CD4-positive, alpha-beta T cell treated with Interleukin-4 for 1 hour (primary cell): ENCODE measurements around the gene ERN1.
A peak's percentile ranks its signal among the peaks of the same experiment; 100 is the strongest.

ENCODE experiments used
- DNase-seq, 2 donors: peaks; one replicate each; pipeline ENCODE4 v3.0.0-alpha.2; 2020 to 2022

The ERN1 gene

DNA sequence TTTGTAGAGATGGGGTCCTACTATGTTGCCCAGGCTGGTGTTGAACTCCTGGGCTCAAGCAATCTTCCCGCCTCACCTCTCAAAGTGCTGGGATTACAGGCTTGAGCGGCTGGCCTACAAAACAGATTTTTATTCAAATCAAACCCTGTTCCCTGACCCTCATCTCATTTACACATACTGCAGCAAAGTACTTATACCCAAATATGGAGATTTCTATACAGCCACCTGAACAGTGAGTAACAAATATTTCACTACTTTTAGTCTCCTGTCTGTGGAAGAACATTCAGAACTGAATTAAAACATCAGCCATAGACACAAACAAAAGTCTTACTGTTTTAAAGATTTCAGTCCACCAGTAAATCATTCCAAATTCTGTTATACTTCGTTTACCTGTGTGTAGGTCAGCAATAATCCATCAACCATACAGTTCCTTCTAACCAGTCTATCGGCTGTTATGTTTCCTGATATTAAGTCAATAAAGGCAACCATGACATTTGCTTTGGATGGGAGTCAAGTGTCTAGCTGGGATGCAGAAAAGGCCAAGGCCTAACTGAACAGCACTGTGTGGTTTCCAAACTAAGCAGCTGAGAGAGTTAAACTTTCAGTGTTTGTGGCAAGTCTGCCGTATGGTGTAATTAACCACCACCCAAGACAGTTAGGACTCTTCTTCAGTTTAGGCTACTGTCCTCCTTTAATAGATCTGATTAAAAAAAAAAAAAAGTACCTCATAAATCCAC lies 22.3 kb downstream of the ERN1 start:
- no peak for DNase-seq

DNA sequence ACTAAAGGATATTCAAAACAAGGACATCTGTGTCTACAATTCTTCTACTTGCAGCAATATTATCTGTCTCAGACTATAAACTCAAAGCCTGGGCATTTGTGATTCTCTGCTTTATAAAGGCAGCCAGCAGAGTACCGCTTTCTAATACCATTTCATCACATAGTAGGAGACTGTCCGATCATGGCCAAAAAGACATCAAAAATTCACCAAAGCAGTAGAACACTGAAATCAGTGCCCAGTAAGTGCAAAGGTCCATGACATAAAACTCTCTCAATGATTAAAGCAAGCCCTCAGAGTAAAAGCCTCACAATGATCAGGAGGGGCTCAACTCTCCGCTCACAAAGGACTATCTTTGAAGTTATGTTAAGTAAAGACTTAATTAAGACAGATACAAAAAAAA lies 23.0 kb downstream of the ERN1 start:
- no peak for DNase-seq

DNA sequence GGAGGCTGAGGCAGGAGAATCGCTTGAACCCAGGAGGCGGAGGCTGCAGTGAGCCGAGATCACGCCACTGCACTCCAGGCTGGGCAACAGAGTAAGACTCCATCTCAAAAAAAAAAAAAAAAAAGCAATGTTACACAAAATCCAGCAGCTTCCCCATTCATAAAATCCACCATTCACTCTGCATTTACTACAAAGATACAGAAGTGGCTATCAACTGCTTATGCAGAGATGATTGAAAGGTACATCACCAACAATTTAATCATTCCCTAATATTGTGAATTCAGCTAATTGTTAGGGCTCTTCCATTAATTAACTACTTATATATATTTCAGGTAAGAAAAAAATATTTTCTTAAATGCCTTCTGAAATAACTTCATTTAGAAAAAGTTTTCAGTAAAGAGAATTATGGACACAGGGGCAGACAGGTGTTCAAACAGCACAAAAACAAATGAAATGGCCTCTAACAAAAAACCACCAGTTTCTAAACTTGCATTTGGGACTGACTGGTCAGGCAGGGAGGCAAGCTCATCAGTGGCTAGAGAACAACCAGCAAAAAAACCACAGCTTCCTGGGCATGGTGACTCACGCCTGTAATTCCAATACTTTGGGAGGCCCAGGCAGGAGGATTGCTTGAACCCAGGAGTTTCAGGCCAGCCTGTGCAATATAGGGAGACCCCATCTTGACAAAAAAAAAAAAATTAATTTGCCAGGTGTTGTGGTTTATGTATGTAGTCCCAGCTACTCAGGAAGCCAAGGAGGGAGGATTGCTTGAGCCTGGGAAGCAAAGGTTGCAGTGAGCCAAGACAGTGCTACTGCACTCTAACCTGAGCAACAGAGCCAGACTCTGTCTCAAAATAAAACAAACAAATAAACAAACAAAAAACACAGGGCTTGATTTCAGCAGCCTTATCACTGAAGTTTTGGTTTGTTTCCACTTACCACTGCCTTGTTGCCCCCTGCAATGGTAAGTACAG lies 26.3 kb downstream of the ERN1 start:
- DNase-seq, result peak in 1 of 2 donors; percentile 26

DNA sequence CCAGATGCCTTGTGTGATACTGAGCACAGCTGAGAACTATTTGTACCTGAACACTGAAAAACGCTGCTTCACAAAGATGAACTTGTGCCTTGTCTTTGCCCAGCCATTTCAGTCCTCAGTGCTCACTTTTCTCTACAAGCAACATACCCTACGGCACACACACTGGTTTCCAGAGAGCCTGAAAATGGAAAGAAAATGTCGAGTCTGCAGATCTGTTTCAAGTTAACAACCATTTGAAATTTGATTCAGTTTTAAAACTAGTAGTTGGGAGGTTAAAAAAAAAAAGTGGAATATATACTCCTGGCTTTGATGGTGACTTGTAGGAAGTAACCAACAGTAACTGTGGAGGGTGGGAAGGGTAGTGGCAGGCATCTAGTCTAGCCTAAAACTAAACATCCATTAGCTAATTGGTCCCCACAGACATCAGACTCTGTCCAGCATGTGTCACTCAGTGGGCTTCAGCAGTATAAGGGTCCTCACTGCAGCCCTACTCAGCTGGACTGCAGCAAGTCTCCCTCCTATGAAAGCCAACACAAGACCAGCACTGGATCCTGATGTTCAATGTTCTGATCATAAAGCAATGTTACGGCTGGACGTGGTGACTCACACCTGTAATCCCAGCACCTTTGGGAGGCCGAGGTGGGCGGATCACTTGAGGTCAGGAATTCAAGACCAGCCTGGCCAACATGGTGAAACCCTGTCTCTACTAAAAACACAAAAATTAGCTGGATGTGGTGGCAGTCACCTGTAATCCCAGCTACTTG lies 27.1 kb downstream of the ERN1 start:
- no peak for DNase-seq

DNA sequence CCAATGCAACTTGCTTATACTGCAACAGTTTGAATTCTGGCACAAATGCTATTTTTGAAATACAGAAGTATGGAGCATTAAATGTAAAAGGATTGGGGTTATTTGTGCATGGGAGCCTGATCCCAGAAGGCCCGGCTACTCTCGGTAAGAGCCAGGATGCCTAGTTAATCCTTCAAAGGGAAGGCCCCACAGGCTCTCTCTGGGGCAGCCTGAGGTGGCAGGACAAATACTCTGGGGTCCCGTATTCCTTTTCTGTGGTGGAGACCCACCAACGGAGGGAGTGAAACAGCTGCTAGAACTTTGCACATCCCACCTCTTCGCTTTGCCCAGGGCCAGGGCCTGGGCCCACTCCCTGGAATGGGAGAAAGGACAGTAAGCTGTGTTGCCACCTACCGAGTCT lies 30.4 kb downstream of the ERN1 start:
- DNase-seq, result no peak

DNA sequence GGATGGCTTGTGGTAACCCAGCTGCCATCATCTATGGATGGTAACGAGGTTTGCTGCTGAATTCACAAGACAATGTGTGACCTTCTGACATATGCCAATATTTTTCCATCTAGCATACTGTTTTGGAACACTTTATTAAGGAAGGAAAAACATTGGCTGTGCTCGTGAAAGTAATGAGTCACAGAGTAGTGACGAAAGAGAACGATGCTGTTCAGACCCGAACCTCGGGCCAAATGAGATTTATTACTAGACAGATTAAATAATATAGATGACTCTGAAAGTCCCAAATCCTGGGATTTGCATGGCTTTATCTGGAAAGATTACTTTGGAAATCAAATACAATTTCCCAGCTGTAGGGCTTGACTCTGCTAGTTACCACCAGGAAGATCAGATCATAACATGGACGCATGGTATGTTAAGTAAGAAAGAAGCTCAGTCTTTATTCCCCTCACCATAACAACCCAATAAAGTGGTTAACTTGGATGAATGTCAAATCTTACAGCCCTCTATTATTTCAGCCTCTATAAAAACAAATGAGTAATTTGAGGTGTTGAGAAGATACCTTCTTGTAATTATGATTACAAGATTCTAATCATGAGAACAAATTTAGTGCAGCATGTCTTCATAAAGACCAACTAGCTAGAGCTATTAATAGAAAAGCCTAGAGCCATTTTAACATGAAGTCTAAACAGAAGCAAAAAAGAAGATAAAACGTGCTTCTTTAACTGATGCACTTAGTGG lies 32.6 kb downstream of the ERN1 start:
- DNase-seq, result no peak

DNA sequence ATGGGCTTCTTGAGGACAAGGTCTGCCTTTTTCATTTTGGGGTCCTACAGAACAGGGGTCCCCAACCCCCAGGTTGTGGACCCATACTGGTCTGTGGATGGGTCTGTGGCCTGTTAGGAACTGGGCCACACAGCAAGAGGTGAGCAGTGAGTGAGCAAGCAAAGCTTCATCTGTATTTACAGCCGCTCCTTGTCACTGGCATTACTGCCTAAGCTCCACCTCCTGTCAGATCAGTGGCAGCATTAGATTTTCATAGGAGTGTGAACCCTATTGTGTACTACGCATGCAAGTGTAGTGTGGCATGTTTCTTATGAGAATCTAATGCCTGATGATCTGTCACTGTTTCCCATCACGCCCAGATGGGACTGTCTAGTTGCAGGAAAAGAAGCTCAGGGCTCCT lies 33.9 kb downstream of the ERN1 start:
- DNase-seq, result no peak

DNA sequence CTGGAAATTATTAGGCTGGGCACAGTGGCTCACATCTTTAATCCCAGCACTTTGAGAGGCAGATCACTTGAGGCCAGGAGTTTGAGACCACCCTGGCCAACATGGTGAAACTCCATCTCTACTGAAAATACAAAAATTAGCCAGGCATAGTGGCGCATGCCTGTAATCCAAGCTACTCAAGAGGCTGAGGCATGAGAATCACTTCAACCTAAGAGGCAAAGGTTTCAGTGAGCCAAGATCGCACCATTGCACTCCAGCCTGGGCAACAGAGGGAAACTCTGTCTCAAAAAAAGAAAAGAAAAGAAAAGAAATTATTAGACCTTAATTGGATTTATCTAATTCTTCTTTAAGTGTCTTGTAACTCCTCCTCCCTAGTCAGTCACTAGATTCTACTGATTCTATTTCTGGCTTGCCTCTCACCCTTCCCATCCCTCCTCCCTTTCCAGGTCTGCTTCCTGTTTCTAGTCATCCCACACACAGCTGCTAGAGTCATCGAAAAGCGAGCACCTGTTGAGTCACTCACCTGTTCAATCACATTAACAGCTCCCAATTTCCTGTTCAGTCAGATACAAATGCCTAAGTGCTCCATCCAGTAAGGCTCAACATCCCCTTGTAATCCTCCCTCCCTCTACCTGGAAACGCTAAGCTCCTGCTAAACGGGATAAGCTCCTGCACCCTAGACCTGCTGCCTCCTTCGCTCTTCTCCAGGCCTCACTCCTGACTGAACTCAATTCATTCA lies 34.6 kb downstream of the ERN1 start:
- DNase-seq, result no peak

DNA sequence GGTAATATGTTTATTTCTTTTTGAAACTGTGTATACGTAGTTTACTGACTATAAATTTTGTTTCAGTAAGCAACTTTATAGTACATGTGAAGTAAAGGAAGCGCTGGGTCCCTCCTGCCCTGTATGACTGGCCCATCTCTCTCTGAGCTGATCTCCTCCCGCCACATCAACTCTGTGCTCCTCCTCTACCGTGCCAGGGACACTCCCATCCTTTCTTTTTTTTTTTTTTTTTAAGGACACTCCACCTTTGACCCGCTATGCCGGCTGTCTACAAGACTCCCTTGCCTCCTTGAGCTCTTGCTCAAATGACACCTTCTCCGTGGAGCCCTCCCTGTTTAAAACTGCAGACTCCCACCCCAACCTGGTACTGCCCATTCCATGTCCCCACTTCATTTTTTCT lies 35.5 kb downstream of the ERN1 start:
- no peak for DNase-seq

DNA sequence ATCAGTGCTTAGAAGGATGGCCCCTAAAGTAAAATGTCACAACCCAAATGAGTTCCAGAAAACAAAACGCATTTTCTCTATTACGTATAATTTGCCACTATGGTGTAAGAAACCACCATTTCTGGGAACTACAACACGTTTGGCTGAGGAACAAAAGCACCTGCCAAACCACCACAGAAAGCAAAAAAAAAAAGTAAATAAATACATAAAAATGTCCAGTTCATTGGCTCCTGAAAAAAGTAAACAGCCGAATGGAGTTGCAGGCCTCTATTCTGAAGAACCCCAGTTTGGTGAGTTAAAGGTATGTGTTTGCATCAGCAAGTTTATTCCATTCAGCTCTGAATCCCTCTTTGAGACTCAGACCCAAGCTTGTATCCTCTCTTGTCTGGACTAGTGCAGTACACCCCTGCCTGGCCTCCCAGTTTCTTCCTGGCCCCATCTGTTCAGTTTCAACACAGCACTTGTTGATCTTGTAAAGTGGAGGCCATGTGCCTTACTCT lies 36.9 kb downstream of the ERN1 start:
- DNase-seq, result no peak

DNA sequence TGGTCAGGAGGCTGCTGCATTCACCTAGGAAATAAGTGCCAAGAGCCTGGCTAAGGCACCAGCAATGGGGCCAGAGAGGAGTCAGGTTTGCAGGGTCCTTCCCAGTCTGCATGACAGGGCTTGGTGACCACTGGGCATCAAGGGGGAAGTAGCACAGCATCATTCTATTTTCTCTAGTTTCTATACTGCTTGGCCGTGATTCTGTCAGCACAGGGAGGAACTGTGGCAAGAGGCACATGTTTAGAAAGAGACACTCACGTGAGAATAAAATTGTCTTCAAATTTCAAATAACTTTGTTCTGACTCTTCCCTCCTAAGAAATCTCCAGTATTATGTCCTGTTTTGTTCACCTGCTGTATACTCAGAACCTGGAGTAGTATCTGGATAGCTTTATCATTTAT lies 37.8 kb downstream of the ERN1 start:
- DNase-seq, result peak in 1 of 2 donors; percentile 29

DNA sequence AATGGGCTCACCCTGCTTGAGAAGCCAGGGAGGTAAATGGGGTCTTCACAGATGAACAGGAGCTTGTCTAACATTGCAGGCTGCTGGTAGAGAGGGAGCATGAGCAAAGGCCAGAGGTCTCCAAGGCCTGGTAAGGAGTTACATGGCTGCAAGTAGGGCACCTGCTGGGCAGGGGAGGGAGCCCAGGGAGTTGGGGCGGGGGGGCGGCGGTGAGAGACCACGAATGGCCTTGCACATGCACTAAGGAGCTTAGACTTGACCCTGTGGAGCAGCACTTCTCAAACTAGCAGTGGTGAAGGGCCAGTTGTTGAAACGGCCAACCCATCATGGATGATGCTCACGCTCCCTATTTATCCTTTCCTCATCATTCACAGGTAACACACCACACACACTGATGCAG lies 38.4 kb downstream of the ERN1 start:
- no peak for DNase-seq

DNA sequence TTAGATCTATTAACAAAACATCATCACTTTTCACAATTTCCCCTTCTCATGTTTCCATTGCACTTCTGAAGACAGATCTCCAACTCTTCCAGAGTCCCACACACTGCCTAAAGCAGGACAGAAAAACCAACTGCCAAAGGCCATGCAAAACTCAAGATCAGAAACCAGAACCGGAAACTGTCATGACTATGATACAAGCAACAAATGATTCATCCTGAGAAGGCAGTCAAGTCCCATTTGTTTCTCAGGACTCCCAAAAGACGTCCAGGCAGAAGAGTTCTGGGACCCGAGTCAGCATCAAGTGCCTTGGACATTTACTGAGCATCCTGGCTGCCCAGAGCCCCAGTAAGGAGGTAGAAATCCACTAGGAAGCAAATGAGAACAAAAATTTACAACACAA lies 38.8 kb downstream of the ERN1 start:
- DNase-seq, result no peak

DNA sequence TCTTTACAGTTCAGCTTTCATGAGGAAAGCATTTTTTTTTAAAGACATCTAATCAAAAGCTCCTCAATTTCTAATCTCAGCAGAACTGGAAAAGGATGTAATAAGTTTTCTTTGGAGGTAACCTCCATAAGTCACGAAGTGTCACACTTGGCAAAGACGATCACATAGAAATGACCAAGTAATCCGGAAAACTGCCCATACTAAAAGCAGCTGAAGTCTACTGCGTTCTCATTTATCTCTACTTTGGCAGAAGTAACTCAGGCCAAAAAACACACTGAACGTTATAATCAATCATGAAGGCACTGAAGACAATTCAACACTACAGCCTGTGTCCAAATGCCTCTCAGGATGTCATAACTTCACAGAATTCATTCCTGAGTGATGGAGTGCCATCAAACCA lies 39.8 kb downstream of the ERN1 start:
- no peak for DNase-seq

DNA sequence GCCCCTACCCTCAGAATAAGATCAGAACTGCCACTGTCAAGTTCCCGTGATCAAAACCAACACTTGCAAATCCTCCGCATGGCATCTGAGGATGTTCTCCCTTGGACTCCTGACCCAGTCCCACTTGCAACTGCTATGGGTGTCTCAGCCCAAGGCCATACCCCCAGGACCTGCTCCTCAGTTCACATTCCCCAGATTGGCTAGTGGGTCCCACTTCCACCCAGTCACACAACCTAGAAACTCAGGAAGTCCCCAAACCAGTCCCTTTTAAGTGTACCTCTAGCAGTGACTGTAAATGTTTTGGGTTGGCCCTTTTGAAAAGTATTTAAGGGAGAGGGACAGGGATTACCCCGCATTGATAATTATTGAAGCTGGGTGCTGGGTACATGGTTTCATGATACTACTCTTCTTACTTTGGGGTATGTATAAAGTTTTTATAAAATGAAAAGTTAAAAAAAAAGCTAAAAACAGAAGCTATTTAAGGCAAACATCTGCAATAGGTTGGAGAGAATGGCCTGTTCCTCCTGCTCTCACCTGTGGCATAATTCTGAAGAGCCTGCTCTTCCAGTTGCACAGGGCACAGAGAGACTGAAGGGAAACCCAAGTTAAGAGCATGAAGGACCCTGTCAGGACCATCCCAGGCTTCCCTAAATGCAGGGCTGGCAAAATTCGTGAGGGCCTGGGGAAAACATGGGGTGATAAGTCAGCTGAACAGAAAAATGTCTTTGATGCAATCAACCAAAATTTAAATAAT lies 42.5 kb downstream of the ERN1 start:
- no peak for DNase-seq

DNA sequence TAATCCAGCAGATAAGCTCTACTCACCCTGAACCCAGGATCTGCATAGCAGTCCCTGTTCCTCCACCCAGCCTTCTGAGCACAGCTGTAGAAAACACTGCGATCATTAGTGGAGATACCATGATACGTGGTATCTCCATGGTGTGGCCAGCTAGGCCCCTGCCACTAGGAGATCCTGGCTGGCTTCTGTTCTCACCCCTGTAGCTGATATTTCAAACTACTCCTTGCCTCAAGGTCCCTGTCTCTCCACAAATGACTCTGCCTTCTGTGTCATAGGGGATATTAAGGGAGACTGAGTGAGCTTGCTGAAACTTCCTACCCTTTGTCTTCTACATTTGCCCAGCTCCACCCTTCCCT lies 44.3 kb downstream of the ERN1 start:
- no peak for DNase-seq

DNA sequence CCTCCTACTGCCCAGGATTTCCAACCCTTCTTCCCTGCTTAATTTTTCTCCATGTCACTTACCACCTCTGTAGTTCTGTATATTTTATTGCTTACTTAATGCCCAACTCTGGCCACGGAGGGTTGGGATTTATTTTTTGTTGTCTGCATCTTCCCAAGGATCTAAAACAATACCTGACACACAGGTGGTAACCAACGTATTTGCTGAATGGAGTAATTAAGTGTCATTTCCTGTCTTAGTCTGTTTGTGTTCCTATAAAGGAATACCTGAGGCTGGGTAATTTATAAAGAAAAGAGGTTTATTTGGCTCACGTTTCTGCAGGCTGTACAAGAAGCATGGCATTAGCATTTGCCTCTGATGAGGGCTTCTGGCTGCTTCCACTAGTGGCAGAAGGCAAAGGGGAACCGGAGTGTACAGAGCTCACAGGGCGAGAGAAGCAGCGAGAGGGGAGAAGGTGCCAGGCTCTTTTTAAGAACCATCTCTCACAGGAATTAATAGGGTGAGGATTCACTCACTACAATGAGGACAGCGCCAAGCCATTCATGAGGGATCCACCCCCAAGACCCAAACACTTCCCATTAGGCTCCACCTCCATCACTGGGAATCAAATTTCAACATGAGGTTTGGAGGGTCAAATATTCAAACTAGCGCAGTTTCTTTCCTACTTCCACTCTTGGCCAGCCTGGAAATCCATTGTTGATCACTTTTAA lies 44.8 kb downstream of the ERN1 start:
- no peak for DNase-seq

DNA sequence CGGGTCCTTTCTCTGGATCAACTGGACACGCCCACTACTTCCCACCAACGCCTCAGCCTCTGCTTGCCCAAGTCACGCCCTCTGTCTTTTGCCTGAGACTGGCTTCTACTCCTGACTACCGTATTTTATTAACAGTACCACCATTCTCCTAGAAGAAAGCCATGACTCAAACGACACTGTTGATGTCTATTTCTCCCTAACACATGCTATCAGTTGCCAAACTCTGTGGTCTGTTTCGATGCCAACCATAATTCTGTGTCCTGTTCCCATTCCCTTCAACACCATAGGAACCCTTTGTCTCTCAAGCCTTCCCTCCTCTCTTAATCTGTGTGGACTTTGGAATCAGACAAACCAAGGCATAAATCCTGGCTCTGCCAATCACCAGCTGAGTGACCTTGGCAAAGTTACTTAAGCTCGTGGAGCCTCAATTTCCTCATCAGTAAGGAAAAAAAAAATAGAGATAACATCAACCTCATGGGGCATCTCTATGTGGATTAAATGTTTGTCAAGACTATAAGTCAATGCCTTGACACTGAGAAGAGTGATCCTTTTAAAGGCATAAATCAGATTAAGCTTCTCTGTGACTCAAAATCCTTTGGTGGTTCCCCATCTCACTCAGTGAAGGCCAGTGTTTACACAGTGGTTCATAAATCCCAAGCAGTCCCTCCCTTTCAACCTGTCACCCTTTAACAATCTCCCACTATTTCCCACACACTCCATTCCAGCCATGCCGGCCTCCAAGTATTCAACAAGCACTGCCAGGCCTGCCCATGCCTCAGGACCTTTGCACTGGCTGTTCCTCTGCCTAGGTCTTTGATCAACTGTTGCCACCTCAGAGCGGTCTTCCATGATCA lies 45.6 kb downstream of the ERN1 start:
- DNase-seq, result no peak

DNA sequence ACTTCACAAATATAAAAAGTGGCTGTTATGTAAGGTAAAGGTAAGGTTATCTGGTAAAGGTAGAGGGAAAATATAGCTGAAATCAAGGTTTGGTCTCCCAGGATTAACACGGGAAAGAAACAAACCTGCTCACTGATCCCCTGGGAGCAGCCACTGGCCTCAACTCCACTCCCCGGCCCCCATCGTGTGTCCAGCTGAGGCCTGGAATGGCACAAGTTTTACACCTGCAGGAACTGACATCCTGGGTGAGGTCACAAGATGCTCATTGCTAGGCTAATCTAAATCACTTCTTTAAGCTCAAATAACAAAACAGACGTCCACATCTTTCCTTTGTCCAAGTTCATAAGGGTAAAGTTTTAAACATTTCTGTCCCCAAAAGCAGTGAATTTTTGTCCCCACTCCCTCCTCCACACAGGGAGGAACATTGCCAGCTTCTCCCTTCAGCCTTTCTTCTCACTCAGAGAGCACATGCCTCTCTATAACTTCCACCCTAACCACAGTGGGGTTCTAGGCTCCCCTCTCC lies 46.3 kb downstream of the ERN1 start:
- DNase-seq, result no peak
